Epithelial cell of proximal tubule (primary cell): Measurements from ENCODE around the gene ARRB1. TPM values are rescaled to one million over a fixed set of nuclear protein-coding genes. Genes with fewer than 3 reads are reported as not detected.

ENCODE experiments used
- DNase-seq: peaks from one replicate; pipeline ENCODE4 v3.0.0-alpha.2; 2011; ENCODE audit warnings: low read depth
- H3K4me3 ChIP-seq: 2 replicates; pipeline ENCODE4 v1.5.1; 2011; ENCODE audit warnings: low read depth, mild to moderate bottlenecking, low read length
- total RNA-seq: library from RNA; depleted of rRNA; stranded (reverse); fragments of >200 nt; gene quantifications from 2 replicates; pipeline ENCODE4 v1.2.3, GENCODE V29; 2015
- TF ChIP-seq, protein P1 (sequence below): conservative IDR thresholded peaks from 2 replicates; pipeline ENCODE4 v1.5.1; 2012; ENCODE audit warnings: low read depth, mild to moderate bottlenecking, low read length

Gene ARRB1
- total RNA-seq, 1 donor from 2014 or later: 13.8 TPM

GRCh38 chr11:75246006-75246670 is 105.3 kb downstream of the ARRB1 start:
- H3K4me3 ChIP-seq: no peak overlapping the region
- TF ChIP-seq, protein P1, sequence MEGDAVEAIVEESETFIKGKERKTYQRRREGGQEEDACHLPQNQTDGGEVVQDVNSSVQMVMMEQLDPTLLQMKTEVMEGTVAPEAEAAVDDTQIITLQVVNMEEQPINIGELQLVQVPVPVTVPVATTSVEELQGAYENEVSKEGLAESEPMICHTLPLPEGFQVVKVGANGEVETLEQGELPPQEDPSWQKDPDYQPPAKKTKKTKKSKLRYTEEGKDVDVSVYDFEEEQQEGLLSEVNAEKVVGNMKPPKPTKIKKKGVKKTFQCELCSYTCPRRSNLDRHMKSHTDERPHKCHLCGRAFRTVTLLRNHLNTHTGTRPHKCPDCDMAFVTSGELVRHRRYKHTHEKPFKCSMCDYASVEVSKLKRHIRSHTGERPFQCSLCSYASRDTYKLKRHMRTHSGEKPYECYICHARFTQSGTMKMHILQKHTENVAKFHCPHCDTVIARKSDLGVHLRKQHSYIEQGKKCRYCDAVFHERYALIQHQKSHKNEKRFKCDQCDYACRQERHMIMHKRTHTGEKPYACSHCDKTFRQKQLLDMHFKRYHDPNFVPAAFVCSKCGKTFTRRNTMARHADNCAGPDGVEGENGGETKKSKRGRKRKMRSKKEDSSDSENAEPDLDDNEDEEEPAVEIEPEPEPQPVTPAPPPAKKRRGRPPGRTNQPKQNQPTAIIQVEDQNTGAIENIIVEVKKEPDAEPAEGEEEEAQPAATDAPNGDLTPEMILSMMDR: no peak
- no peak for DNase-seq

GRCh38 chr11:75245356-75246005 is 106.0 kb downstream of the ARRB1 start:
- no peak overlapping the region for H3K4me3 ChIP-seq
- no peak for DNase-seq
- TF ChIP-seq, protein P1: no peak

DNA sequence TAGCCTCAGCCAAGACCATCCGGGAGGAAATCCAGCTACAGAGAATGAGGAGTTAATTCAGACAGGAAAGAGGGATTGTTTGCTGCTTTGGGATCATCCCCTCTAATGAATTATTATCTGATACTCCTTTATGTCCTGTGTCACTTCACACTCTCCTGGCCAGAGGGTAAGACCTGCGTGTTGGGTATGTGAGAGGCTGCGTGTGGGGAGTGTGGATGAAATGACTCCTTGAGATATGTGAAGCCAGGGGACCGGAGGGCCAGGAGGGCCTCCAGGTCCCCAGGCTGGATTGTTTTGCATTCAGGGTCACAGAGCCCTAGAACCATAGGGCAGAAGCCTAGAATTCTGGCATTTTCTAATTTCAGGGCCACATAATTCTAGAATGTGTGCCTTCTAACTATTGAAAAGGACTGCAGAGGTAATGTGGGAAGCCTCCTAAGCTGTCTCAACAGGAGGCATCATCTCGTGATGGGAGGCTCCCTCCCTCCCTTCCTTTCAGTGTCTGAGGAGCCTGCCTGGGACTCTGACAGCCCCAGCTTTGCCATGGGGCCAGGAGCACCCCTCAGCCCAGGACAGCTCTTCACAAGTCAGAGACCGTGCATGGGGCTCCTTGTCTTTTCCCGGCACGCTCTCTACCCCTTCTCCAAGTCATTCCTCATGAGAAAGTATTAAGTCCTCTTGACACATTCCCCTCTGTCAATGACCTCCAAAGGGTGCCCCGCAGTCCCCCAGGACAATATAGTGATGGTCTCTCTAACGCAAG is 107.2 kb downstream of the ARRB1 start:
- no peak overlapping the region for H3K4me3 ChIP-seq
- TF ChIP-seq, protein P1: no peak
- no peak for DNase-seq

DNA sequence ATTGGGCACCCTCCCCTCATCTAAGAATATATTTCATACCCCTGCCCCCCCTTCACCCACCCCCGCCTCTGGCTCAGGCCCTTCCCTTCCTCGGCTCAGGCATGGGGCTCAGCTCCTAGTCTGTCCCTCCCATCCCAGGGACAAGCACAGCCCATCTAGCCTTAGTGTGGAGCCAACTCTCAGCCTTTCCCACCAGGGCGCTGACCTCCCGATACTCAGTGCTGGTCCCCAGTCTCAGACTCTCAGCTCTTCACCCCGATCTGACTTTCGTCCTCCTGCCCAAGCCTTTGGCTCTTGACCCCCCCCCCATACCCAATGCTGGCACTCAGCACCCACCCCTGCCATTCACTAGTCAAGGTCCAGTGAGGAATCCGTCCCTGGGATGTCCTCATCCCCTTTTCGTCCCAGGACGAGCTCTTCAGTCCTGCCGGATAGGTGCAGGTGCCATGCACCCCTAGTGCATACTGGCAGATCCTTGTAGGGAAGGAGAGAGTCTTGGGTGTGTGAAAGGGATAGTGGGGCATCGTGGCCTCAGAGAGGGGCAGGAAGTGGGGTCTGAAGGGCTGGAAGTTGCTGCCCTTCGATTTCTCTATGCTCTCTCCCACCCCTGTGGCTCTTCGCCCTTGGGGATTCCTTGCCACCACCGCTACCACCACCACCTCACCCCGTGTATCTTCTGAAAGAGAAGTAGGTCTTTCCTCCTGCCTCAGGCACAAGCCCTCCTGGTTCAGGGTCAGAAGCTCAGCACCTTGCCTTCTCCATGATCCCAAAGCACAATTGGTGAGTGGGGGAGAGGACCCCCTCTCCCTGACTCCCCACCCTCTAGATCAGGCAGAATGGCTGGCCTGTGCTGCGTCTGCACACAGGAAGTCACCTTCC is 108.5 kb downstream of the ARRB1 start:
- TF ChIP-seq, protein P1: no peak
- DNase-seq: no peak

DNA sequence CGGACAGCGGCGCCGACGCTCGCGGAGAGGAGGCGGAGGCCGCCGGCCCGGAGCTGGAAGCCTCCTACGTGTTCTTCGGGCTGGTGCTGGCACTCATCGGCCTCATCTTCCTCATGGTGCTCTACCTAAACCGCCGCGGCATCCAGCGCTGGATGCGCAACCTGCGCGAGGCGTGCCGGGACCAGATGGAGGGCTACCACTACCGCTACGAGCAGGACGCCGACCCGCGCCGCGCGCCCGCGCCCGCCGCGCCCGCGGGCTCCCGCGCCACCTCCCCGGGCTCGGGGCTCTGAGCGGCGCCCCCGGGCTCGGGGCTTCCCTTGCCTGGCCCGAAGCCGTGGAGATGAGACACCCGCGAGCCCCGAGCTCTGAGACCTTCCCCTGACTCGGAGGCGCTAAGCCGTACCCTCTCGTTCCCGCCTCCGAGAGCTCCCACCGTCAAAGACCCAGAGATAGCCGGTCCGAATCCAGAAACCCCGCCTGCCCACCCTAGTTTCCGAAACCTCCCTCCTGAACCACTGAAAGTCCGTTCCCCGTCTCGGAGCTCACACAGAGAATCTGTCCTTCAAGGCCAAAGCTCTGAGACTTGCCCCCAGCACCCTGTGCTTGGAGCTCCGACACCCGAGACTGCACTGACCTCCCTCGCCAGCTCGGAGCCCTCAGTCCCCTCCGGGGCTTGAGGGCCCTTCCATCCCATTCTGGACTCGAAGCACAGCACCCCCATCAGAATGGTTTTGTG is 109.4 kb downstream of the ARRB1 start:
- no peak for DNase-seq
- TF ChIP-seq, protein P1: no peak
- peak overlapping the region; percentile 52 for H3K4me3 ChIP-seq

More for the DNA sequence above, 108.5 kb downstream of the ARRB1 start:
- no peak overlapping the region for H3K4me3 ChIP-seq
